ENCODE measurements around the gene CST7. TPM values are rescaled to one million over a fixed set of nuclear protein-coding genes. Genes with fewer than 3 reads are reported as not detected.

Gene CST7
- total and polyA plus RNA-seq, 2 donors (not counting 3 experiments of a cell fraction or from before 2014, with no cell fraction given) = not detected

DNA sequence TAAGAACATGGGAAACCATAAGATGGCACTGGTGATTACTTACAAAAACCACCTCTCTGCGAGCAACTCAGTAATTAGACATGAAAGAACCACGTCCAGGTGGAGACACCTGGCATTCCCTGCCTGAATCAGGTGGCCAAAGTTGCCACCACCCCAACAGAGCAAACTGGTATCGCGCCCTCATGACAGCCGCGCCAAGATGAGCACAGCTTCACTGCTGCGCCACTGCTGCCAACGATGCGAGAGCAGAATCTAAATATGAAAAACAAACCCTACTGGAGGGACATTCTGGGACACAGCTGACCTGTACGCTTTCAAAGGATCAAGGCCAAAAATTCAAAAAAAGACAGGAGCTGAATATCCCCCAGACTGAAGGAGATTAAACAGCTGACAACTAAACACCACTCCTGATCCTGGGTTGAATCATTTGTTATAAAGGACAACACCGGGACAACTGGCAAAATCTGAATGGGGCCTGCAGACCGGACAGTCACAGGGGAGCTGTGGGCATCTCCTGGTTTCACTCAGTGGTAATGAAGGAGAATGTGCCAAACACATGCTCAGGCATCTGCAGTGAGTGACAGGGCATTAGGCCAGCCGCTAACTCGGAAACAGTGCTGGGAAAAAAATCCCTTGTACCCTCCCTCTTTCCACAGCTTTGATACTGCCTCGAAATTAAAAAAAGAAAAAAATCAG is 17.4 kb downstream of the CST7 start:
- Histone ChIP-seq H3K9me3 (replicated peaks; ENCODE audit: control insufficient read depth, insufficient read depth, low read length) (no peaks in the 10 kb centered on the region), H3K9ac (replicated peaks; ENCODE audit: extremely low read depth, insufficient read depth, low read length) (no peak overlapping the region), H3K4me3 (replicated peaks in 1 of 3; ENCODE audit: insufficient read depth in 1 of 3, low read depth in 1 of 3, low read length in 3 of 3) (no peak overlapping the region), H3K4me1 (ENCODE audit: control insufficient read depth, extremely low read depth, insufficient read depth, low read length) (no peaks in the 10 kb centered on the region), H3K36me3 (ENCODE audit: control insufficient read depth in 2 of 2, extremely low read depth in 1 of 2, insufficient read depth in 2 of 2, low read length in 2 of 2) (peaks cover 10 to 20% of the 10 kb centered on the region in 2 experiments), H3K79me2 (ENCODE audit: control insufficient read depth, insufficient read depth, low read length) (no peaks in the 10 kb centered on the region), H2AFZ (ENCODE audit: low read depth, low read length) (no peak overlapping the region), H3K27ac (ENCODE audit: insufficient read depth, low read depth, low read length) (no peak overlapping the region), H3K4me2 (ENCODE audit: insufficient read depth, low read length) (no peak overlapping the region), H4K20me1 (replicated peaks; ENCODE audit: control insufficient read depth, extremely low read depth, insufficient read depth, low read length) (no peaks in the 10 kb centered on the region), H3K27me3 (ENCODE audit: control insufficient read depth in 2 of 2, insufficient read depth in 2 of 2, low read length in 2 of 2) (no peaks in the 10 kb centered on the region), H3K9me1 (replicated peaks; ENCODE audit: control insufficient read depth, extremely low read depth, insufficient read depth, low read length) (no peaks in the 10 kb centered on the region)
- intact Hi-C loops (cut with micrococcal nuclease) (no loop called here), dilution Hi-C loops (cut with MboI; ENCODE audit: extremely low pct_ligation_motif_present, low sequenced_read_pairs) (no loop called here)
- FAIRE-seq = no peak
- ChIA-PET POLR2A (no interaction called here), CTCF (no interaction called here)
- TF ChIP-seq FOS (IDR thresholded peaks at IDR 0.05; ENCODE audit: borderline replicate concordance, insufficient read depth, low read length) (no peak), JUN (IDR thresholded peaks at IDR 0.05; ENCODE audit: borderline replicate concordance, insufficient read depth, insufficient read length, low read depth) (no peak), POLR2A (IDR thresholded peaks at IDR 0.05; ENCODE audit: low read depth, low read length) (no peak), GATA2 (IDR thresholded peaks at IDR 0.05; ENCODE audit: insufficient read depth, insufficient read length, low read depth, low read length) (no peak), POLR2AphosphoS5 (IDR thresholded peaks at IDR 0.05; ENCODE audit: insufficient read depth, low read depth, low read length) (no peak), EZH2 (IDR thresholded peaks at IDR 0.05; ENCODE audit: borderline replicate concordance, low read depth, low read length, severe bottlenecking) (no peak), MYC (IDR thresholded peaks at IDR 0.05; ENCODE audit: low read depth, low read length) (no peak)
- TF ChIP-seq, protein P1, sequence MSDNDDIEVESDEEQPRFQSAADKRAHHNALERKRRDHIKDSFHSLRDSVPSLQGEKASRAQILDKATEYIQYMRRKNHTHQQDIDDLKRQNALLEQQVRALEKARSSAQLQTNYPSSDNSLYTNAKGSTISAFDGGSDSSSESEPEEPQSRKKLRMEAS (IDR thresholded peaks at IDR 0.05; ENCODE audit: insufficient read depth, insufficient read length) = no peak
- TF ChIP-seq, protein P2, sequence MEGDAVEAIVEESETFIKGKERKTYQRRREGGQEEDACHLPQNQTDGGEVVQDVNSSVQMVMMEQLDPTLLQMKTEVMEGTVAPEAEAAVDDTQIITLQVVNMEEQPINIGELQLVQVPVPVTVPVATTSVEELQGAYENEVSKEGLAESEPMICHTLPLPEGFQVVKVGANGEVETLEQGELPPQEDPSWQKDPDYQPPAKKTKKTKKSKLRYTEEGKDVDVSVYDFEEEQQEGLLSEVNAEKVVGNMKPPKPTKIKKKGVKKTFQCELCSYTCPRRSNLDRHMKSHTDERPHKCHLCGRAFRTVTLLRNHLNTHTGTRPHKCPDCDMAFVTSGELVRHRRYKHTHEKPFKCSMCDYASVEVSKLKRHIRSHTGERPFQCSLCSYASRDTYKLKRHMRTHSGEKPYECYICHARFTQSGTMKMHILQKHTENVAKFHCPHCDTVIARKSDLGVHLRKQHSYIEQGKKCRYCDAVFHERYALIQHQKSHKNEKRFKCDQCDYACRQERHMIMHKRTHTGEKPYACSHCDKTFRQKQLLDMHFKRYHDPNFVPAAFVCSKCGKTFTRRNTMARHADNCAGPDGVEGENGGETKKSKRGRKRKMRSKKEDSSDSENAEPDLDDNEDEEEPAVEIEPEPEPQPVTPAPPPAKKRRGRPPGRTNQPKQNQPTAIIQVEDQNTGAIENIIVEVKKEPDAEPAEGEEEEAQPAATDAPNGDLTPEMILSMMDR (IDR thresholded peaks at IDR 0.05; ENCODE audit: extremely low read depth in 1 of 2, insufficient read depth in 1 of 2, low read depth in 1 of 2, low read length in 2 of 2) = no peak
- no peak for DNase-seq (ENCODE audit: low read depth, low spot score)
- BruUV-seq (replicated peaks) = no TSS peak

Data from endothelial cell of umbilical vein (primary cell).